ENCODE results near the gene CNTN2. TPM values are rescaled to one million over a fixed set of nuclear protein-coding genes. Genes with fewer than 3 reads are reported as not detected.

The CNTN2 gene
- total and polyA plus RNA-seq, 2 experiments from 2014 or later, result 1.3 to 2.2 TPM

GRCh38 chr1:205071801-205072200, 28.8 kb downstream of the CNTN2 start:
- H3K27me3 ChIP-seq (ENCODE audit: insufficient read depth), result no peaks in the 10 kb centered on the region
- peaks cover 2% of the 10 kb centered on the region; the same call in 1 of the 3 replicates for H3K4me1 Mint-ChIP-seq
- no peaks in the 10 kb centered on the region for H4K20me1 ChIP-seq (replicated peaks; ENCODE audit: insufficient read depth)
- no peak for ATAC-seq
- TF ChIP-seq REST (IDR thresholded peaks at IDR 0.05; ENCODE audit: unreplicated experiment), result no peak
- TF ChIP-seq CREB1 (CRISPR knock-in tag; IDR thresholded peaks at IDR 0.05; ENCODE audit: low read depth), result no peak
- no peak for TF ChIP-seq ZNF114 (CRISPR knock-in tag; IDR thresholded peaks at IDR 0.05)
- TF ChIP-seq EZH2 (IDR thresholded peaks at IDR 0.05; ENCODE audit: low read depth, unreplicated experiment), result no peak
- no peak for TF ChIP-seq ZNF331 (CRISPR knock-in tag; IDR thresholded peaks at IDR 0.05; ENCODE audit: low read depth)
- TF ChIP-seq NANOG (IDR thresholded peaks at IDR 0.05; ENCODE audit: borderline replicate concordance), result no peak
- no peak for TF ChIP-seq CTCF (conservative IDR thresholded peaks at IDR 0.05; ENCODE audit: low read depth in 2 of 2)
- no peak for TF ChIP-seq ETS1 (IDR thresholded peaks at IDR 0.05)
- no peak for TF ChIP-seq STAT1 (IDR thresholded peaks at IDR 0.05; ENCODE audit: unreplicated experiment)
- TF ChIP-seq ZNF462 (CRISPR knock-in tag; IDR thresholded peaks at IDR 0.05), result no peak
- no peak for TF ChIP-seq EZH2phosphoT487 (IDR thresholded peaks at IDR 0.05; ENCODE audit: unreplicated experiment)
- no peak for TF ChIP-seq POLR2AphosphoS5 (IDR thresholded peaks at IDR 0.05; ENCODE audit: low read depth)
- H3K4me3 ChIP-seq, result no peak overlapping the region
- no peaks in the 10 kb centered on the region for H3K4me1 ChIP-seq (ENCODE audit: insufficient read depth)
- H2AFZ ChIP-seq, result no peak overlapping the region
- H3K27ac ChIP-seq (ENCODE audit: low read depth), result no peak overlapping the region
- no peak for DNase-seq (ENCODE audit: low spot score)
- H3K27ac Mint-ChIP-seq, result no peak overlapping the region; the same call in 1 of the 2 replicates
- H3K4me3 Mint-ChIP-seq, result no peak overlapping the region
- H3K9me2 ChIP-seq (ENCODE audit: insufficient read depth), result no peaks in the 10 kb centered on the region
- no peaks in the 10 kb centered on the region for H3F3A ChIP-seq (replicated peaks; ENCODE audit: low read depth)
- H3K9me3 Mint-ChIP-seq, result no peaks in the 10 kb centered on the region; the same call in 1 of the 3 replicates
- H3K27me3 Mint-ChIP-seq (ENCODE audit: insufficient read depth, low read depth, poor library complexity), result peaks cover 10% of the 10 kb centered on the region
- H3K4me2 ChIP-seq, result no peak overlapping the region
- no peaks in the 10 kb centered on the region for H3K36me3 ChIP-seq (ENCODE audit: insufficient read depth)
- H3K79me2 ChIP-seq (replicated peaks; ENCODE audit: insufficient read depth), result no peaks in the 10 kb centered on the region
- no peaks in the 10 kb centered on the region for H3K36me3 Mint-ChIP-seq (ENCODE audit: low read depth)

All from GM23338 (cell line).